GM23338 (cell line): ENCODE results near the gene TICRR. TPM values are rescaled to one million over a fixed set of nuclear protein-coding genes. Genes with fewer than 3 reads are reported as not detected.

Experiments used
- ATAC-seq: fragments of 200-7000 bp; cut with Tn5 transposase; 3 replicates; pipeline ENCODE4 v1.9.1; 2020
- DNase-seq: peaks from one replicate; pipeline ENCODE4 v3.0.0-alpha.2; 2015; ENCODE audit warnings: low spot score
- H2AFZ ChIP-seq: fragments of 200-600 bp; sonication (generic); 2 replicates; pipeline ENCODE4 v1.8.0; 2016; ENCODE audit warnings: antibody characterized with exemption, mild to moderate bottlenecking, moderate library complexity
- H3F3A ChIP-seq: fragments of 200-600 bp; sonication (generic); replicated peaks from 2 replicates; pipeline ENCODE4 v1.8.0; 2017; ENCODE audit warnings: antibody characterized with exemption, mixed run types, low read depth
- H3K27ac ChIP-seq: fragments of 200-600 bp; sonication (generic); 2 replicates; pipeline ENCODE4 v1.6.1; 2016; ENCODE audit warnings: low read depth
- H3K27me3 ChIP-seq: fragments of 200-600 bp; sonication (generic); 2 replicates; pipeline ENCODE4 v1.8.0; 2016; ENCODE audit warnings: mild to moderate bottlenecking, mixed run types, moderate library complexity; ENCODE audit not compliant: insufficient read depth
- H3K36me3 ChIP-seq: fragments of 200-600 bp; sonication (generic); 2 replicates; pipeline ENCODE4 v1.8.0; 2016; ENCODE audit warnings: mild to moderate bottlenecking; ENCODE audit not compliant: insufficient read depth
- H3K4me1 ChIP-seq: fragments of 200-600 bp; sonication (generic); 2 replicates; pipeline ENCODE4 v1.8.0; 2016; ENCODE audit warnings: mild to moderate bottlenecking, moderate library complexity; ENCODE audit not compliant: insufficient read depth
- H3K4me2 ChIP-seq: fragments of 200-600 bp; sonication (generic); 2 replicates; pipeline ENCODE4 v1.7.1; 2017; ENCODE audit warnings: mixed run types
- H3K4me3 ChIP-seq: fragments of 200-600 bp; sonication (generic); 2 replicates; pipeline ENCODE4 v1.6.1; 2016; ENCODE audit warnings: mixed run types
- H3K79me2 ChIP-seq: fragments of 200-600 bp; sonication (generic); replicated peaks from 2 replicates; pipeline ENCODE4 v1.8.0; 2017; ENCODE audit warnings: mild to moderate bottlenecking; ENCODE audit not compliant: insufficient read depth
- H3K9me2 ChIP-seq: fragments of 200-600 bp; sonication (generic); 2 replicates; pipeline ENCODE4 v1.8.0; 2017; ENCODE audit not compliant: insufficient read depth
- H4K20me1 ChIP-seq: fragments of 200-600 bp; sonication (generic); replicated peaks from 2 replicates; pipeline ENCODE4 v1.8.0; 2017; ENCODE audit warnings: mild to moderate bottlenecking; ENCODE audit not compliant: insufficient read depth
- H3K27ac Mint-ChIP-seq: 2 replicates; pipeline ENCODE4 v1.8.0; 2020; ENCODE audit warnings: inconsistent platforms, mild to moderate bottlenecking, moderate library complexity, mixed read lengths
- H3K27me3 Mint-ChIP-seq: 3 replicates; pipeline ENCODE4 v1.8.0; 2022; ENCODE audit warnings: low read depth, mild to moderate bottlenecking, moderate library complexity, mixed read lengths, inconsistent platforms; ENCODE audit not compliant: insufficient read depth, poor library complexity
- H3K36me3 Mint-ChIP-seq: 3 replicates; pipeline ENCODE4 v1.8.0; 2021; ENCODE audit warnings: low read depth, mild to moderate bottlenecking, inconsistent platforms, moderate library complexity, mixed read lengths
- H3K4me1 Mint-ChIP-seq: 3 replicates; pipeline ENCODE4 v1.8.0; 2020; ENCODE audit warnings: mild to moderate bottlenecking, inconsistent platforms, mixed read lengths
- H3K4me3 Mint-ChIP-seq: 3 replicates; pipeline ENCODE4 v1.8.0; 2021; ENCODE audit warnings: moderate library complexity, mild to moderate bottlenecking, inconsistent platforms, mixed read lengths
- H3K9me3 Mint-ChIP-seq: 3 replicates; pipeline ENCODE4 v1.8.0; 2020; ENCODE audit warnings: moderate library complexity, mild to moderate bottlenecking, inconsistent platforms, mixed read lengths
- CTCF ChIP-seq, 2 experiments: fragments of 200-600 bp in 1 of 2; sonication (generic) in 1 of 2; conservative IDR thresholded peaks; 2 replicates each; pipeline versions ENCODE4 v1.5.1 to v1.6.1; 2016 to 2017; ENCODE audit warnings: antibody characterized with exemption in 2 of 2, low read depth in 2 of 2, mild to moderate bottlenecking in 2 of 2, moderate library complexity in 1 of 2
- ETS1 ChIP-seq: IDR thresholded peaks from 2 replicates; pipeline ENCODE4 v1.6.1; 2016; ENCODE audit warnings: antibody characterized with exemption
- EZH2 ChIP-seq: fragments of 200-600 bp; sonication (generic); IDR thresholded peaks from one replicate; pipeline ENCODE4 v1.8.0; 2017; ENCODE audit warnings: antibody characterized with exemption, mild to moderate bottlenecking, low read depth; ENCODE audit not compliant: unreplicated experiment
- EZH2phosphoT487 ChIP-seq: fragments of 200-600 bp; sonication (generic); IDR thresholded peaks from one replicate; pipeline ENCODE4 v1.8.1; 2018; ENCODE audit warnings: antibody characterized with exemption; ENCODE audit not compliant: unreplicated experiment
- JUNB ChIP-seq: IDR thresholded peaks from one replicate; pipeline ENCODE4 v1.6.1; 2016; ENCODE audit warnings: antibody characterized with exemption; ENCODE audit not compliant: unreplicated experiment
- NANOG ChIP-seq: IDR thresholded peaks from 2 replicates; pipeline ENCODE4 v1.6.1; 2016; ENCODE audit warnings: antibody characterized with exemption, borderline replicate concordance
- POLR2AphosphoS5 ChIP-seq: IDR thresholded peaks from 2 replicates; pipeline ENCODE4 v1.6.1; 2016; ENCODE audit warnings: antibody characterized with exemption, low read depth
- REST ChIP-seq: IDR thresholded peaks from one replicate; pipeline ENCODE4 v1.6.1; 2018; ENCODE audit warnings: antibody characterized with exemption; ENCODE audit not compliant: unreplicated experiment
- STAT1 ChIP-seq: IDR thresholded peaks from one replicate; pipeline ENCODE4 v1.6.1; 2016; ENCODE audit warnings: antibody characterized with exemption; ENCODE audit not compliant: unreplicated experiment
- ZNF114 ChIP-seq: fragments of 250-450 bp; sonication (Bioruptor Pico); IDR thresholded peaks from 2 replicates; pipeline ENCODE4 v1.5.0; 2020; ENCODE audit warnings: mild to moderate bottlenecking, moderate library complexity
- ZNF331 ChIP-seq: fragments of 250-450 bp; sonication (Bioruptor Pico); IDR thresholded peaks from 2 replicates; pipeline ENCODE4 v1.5.0; 2020; ENCODE audit warnings: low read depth, mild to moderate bottlenecking, moderate library complexity
- ZNF462 ChIP-seq: fragments of 250-450 bp; sonication (Bioruptor Pico); IDR thresholded peaks from 2 replicates; pipeline ENCODE4 v1.5.0; 2020; ENCODE audit warnings: mild to moderate bottlenecking, moderate library complexity
- polyA plus RNA-seq: library from polyadenylated mRNA; unstranded; fragments of >200 nt; fragmentation: Nextera tagmentation; extraction: Ambion mirVana; gene quantifications from 2 replicates; pipeline ENCODE4 v1.2.1, GENCODE V29; 2016
- total RNA-seq: library from RNA; depleted of rRNA; stranded (reverse); fragments of >200 nt; shearing (Covaris generic); gene quantifications from 2 replicates; pipeline ENCODE4 v1.2.3, GENCODE V29; 2014

Gene TICRR
- total and polyA plus RNA-seq, 2 experiments from 2014 or later: 11.2 to 42.3 TPM

- DNase-seq (no peak), ATAC-seq (no peak)
- Histone ChIP-seq H3K27me3 (no peaks in the 10 kb centered on the region), H3K27ac (no peak overlapping the region), H3K9me2 (no peaks in the 10 kb centered on the region), H2AFZ (no peak overlapping the region), H3K36me3 (peaks cover 84% of the 10 kb centered on the region), H3K4me3 (no peak overlapping the region), H3F3A (no peaks in the 10 kb centered on the region), H3K4me1 (no peaks in the 10 kb centered on the region), H3K79me2 (peaks cover 48% of the 10 kb centered on the region), H3K4me2 (no peak overlapping the region), H4K20me1 (peaks cover 38% of the 10 kb centered on the region)
- Mint-ChIP-seq H3K27me3 (no peaks in the 10 kb centered on the region), H3K36me3 (peaks cover 70% of the 10 kb centered on the region), H3K27ac (no peak overlapping the region), H3K4me1 (peaks cover 2% of the 10 kb centered on the region; the same call in 1 of the 3 replicates), H3K4me3 (no peak overlapping the region), H3K9me3 (no peaks in the 10 kb centered on the region)
- TF ChIP-seq POLR2AphosphoS5 (no peak), NANOG (no peak), EZH2phosphoT487 (no peak), ETS1 (no peak), CTCF (conservative IDR thresholded peaks at IDR 0.05; ENCODE audit: low read depth in 2 of 2) (no peak), ZNF462 (CRISPR knock-in tag) (no peak), ZNF114 (CRISPR knock-in tag) (no peak), ZNF331 (CRISPR knock-in tag) (no peak), STAT1 (no peak), JUNB (no peak), REST (no peak), EZH2 (no peak)
Measured at GRCh38 chr15:89593018-89593417, 17.7 kb downstream of the TICRR start.
